ENCODE results near the gene KRTAP12-2.

DNA sequence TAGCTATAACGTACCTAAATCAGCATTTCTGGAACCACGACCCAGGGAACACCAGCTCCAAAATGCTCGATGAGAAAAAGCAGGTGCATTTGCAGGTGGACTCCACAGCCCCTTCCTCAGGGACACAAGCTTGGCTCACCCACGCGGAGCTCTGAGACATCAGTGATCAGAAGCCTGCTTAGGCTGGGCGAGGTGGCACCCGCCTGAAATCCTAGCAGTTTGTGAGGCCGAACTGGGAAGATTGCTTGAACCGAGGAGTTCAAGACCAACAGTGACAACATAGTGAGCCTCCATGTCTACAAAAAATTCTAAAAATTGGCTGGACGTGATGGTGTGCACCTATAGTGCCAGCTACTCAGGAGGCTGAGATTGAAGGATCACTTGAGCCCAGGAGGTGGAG lies 47.1 kb upstream of the KRTAP12-2 start:
- no peak for TF ChIP-seq EZH2 (optimal IDR thresholded peaks at IDR 0.05; ENCODE audit: low read depth, low read length)
- TF ChIP-seq, protein P1, sequence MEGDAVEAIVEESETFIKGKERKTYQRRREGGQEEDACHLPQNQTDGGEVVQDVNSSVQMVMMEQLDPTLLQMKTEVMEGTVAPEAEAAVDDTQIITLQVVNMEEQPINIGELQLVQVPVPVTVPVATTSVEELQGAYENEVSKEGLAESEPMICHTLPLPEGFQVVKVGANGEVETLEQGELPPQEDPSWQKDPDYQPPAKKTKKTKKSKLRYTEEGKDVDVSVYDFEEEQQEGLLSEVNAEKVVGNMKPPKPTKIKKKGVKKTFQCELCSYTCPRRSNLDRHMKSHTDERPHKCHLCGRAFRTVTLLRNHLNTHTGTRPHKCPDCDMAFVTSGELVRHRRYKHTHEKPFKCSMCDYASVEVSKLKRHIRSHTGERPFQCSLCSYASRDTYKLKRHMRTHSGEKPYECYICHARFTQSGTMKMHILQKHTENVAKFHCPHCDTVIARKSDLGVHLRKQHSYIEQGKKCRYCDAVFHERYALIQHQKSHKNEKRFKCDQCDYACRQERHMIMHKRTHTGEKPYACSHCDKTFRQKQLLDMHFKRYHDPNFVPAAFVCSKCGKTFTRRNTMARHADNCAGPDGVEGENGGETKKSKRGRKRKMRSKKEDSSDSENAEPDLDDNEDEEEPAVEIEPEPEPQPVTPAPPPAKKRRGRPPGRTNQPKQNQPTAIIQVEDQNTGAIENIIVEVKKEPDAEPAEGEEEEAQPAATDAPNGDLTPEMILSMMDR (IDR thresholded peaks at IDR 0.05; ENCODE audit: low read length) = no peak

Measured in MM.1S (cell line).